H9 (cell line): Measurements from ENCODE around the gene DENND5A. TPM values are rescaled to one million over a fixed set of nuclear protein-coding genes. Genes with fewer than 3 reads are reported as not detected.

Experiments
- DNase-seq: peaks from one replicate; pipeline ENCODE4 v3.0.0-alpha.2; 2017
- H2AFZ ChIP-seq: one replicate; pipeline ENCODE4 v1.6.1; 2013; ENCODE audit warnings: mild to moderate bottlenecking, low read length, control low read depth, moderate library complexity
- H2AK5ac ChIP-seq: 2 replicates; pipeline ENCODE4 v1.6.1; 2013; ENCODE audit warnings: low read length, control low read depth, mixed read lengths; ENCODE audit not compliant: insufficient read length
- H2BK120ac ChIP-seq: one replicate; pipeline ENCODE4 v1.6.1; 2013; ENCODE audit warnings: low read depth, mild to moderate bottlenecking, low read length, control low read depth, inconsistent platforms; ENCODE audit not compliant: poor library complexity, severe bottlenecking
- H2BK12ac ChIP-seq: 2 replicates; pipeline ENCODE4 v1.6.1; 2013; ENCODE audit warnings: low read length, control low read depth, mixed read lengths, low read depth; ENCODE audit not compliant: insufficient read length
- H2BK15ac ChIP-seq: 2 replicates; pipeline ENCODE4 v1.6.1; 2013; ENCODE audit warnings: low read depth, low read length, control low read depth
- H2BK20ac ChIP-seq: one replicate; pipeline ENCODE4 v1.6.1; 2013; ENCODE audit warnings: low read depth, mild to moderate bottlenecking, low read length, control low read depth, inconsistent platforms; ENCODE audit not compliant: poor library complexity, severe bottlenecking
- H2BK5ac ChIP-seq: 2 replicates; pipeline ENCODE4 v1.6.1; 2013; ENCODE audit warnings: low read length, control low read depth, mixed read lengths; ENCODE audit not compliant: insufficient read length
- H3K14ac ChIP-seq: 2 replicates; pipeline ENCODE4 v1.6.1; 2013; ENCODE audit warnings: low read length, control low read depth; ENCODE audit not compliant: insufficient read depth
- H3K18ac ChIP-seq: 2 replicates; pipeline ENCODE4 v1.6.1; 2013; ENCODE audit warnings: low read depth, mild to moderate bottlenecking, mixed read lengths, low read length, control low read depth; ENCODE audit not compliant: insufficient read length
- H3K23ac ChIP-seq: 2 replicates; pipeline ENCODE4 v1.6.1; 2013; ENCODE audit warnings: low read length, control low read depth, mixed read lengths, low read depth; ENCODE audit not compliant: insufficient read length
- H3K23me2 ChIP-seq: 2 replicates; pipeline ENCODE4 v1.6.1; 2013; ENCODE audit warnings: low read depth, mild to moderate bottlenecking, mixed read lengths, low read length, control low read depth; ENCODE audit not compliant: insufficient read length, poor library complexity, severe bottlenecking
- H3K27ac ChIP-seq: 2 replicates; pipeline ENCODE4 v1.5.1; 2013; ENCODE audit warnings: low read length, control low read depth, mixed read lengths, low read depth; ENCODE audit not compliant: insufficient read length
- H3K27me3 ChIP-seq: 2 replicates; pipeline ENCODE4 v1.6.1; 2013; ENCODE audit warnings: low read length, control low read depth, inconsistent platforms; ENCODE audit not compliant: insufficient read depth
- H3K4ac ChIP-seq: 2 replicates; pipeline ENCODE4 v1.6.1; 2013; ENCODE audit warnings: low read depth, mild to moderate bottlenecking, control low read depth, inconsistent platforms, low read length, moderate library complexity
- H3K4me1 ChIP-seq: 2 replicates; pipeline ENCODE4 v1.6.1; 2013; ENCODE audit warnings: low read length, control low read depth, inconsistent platforms; ENCODE audit not compliant: insufficient read depth
- H3K4me2 ChIP-seq: 2 replicates; pipeline ENCODE4 v1.6.1; 2013; ENCODE audit warnings: low read length, control low read depth, mixed read lengths; ENCODE audit not compliant: insufficient read length, insufficient read depth
- H3K56ac ChIP-seq: 2 replicates; pipeline ENCODE4 v1.6.1; 2013; ENCODE audit warnings: low read depth, mild to moderate bottlenecking, mixed read lengths, low read length, control low read depth; ENCODE audit not compliant: insufficient read length
- H3K79me1 ChIP-seq: 2 replicates; pipeline ENCODE4 v1.6.1; 2013; ENCODE audit warnings: low read depth, mild to moderate bottlenecking, moderate library complexity, low read length, control low read depth, inconsistent platforms; ENCODE audit not compliant: insufficient read depth, poor library complexity, severe bottlenecking
- H3K79me2 ChIP-seq: 2 replicates; pipeline ENCODE4 v1.6.1; 2013; ENCODE audit warnings: low read length, control low read depth, inconsistent platforms; ENCODE audit not compliant: insufficient read depth
- H3K9ac ChIP-seq: 2 replicates; pipeline ENCODE4 v1.6.1; 2013; ENCODE audit warnings: low read length, control low read depth, mixed read lengths; ENCODE audit not compliant: insufficient read length; ENCODE audit errors: extremely low read depth
- H3K9me3 ChIP-seq: one replicate; pipeline ENCODE4 v1.6.1; 2013; ENCODE audit warnings: low read depth, low read length, inconsistent platforms; ENCODE audit not compliant: control insufficient read depth
- H3T11ph ChIP-seq: one replicate; pipeline ENCODE4 v1.6.1; 2013; ENCODE audit warnings: mild to moderate bottlenecking, low read length, control low read depth, inconsistent platforms
- H4K20me1 ChIP-seq: one replicate; pipeline ENCODE4 v1.6.1; 2013; ENCODE audit not compliant: control insufficient read depth, insufficient read length, insufficient read depth
- H4K5ac ChIP-seq: 2 replicates; pipeline ENCODE4 v1.6.1; 2013; ENCODE audit warnings: low read depth, mild to moderate bottlenecking, mixed read lengths, low read length, control low read depth; ENCODE audit not compliant: insufficient read length
- H4K8ac ChIP-seq: replicated peaks from 2 replicates; pipeline ENCODE4 v1.6.1; 2013; ENCODE audit warnings: low read length, control low read depth, mixed read lengths, low read depth; ENCODE audit not compliant: insufficient read length
- H4K91ac ChIP-seq: 2 replicates; pipeline ENCODE4 v1.6.1; 2013; ENCODE audit warnings: low read depth, mild to moderate bottlenecking, moderate library complexity, mixed read lengths, low read length, control low read depth; ENCODE audit not compliant: insufficient read length
- H3K27ac Mint-ChIP-seq, 3 experiments: 2 replicates in 2 of 3; 3 replicates in 1 of 3; pipeline ENCODE4 v1.8.0; 2020 to 2021; ENCODE audit warnings: mixed read lengths in 3 of 3, mild to moderate bottlenecking in 1 of 3, moderate library complexity in 1 of 3
- H3K27me3 Mint-ChIP-seq: 2 replicates; pipeline ENCODE4 v1.8.0; 2021; ENCODE audit warnings: low read depth, mild to moderate bottlenecking, moderate library complexity, mixed read lengths
- H3K36me3 Mint-ChIP-seq, 3 experiments: 2 replicates in 2 of 3; 3 replicates in 1 of 3; pipeline ENCODE4 v1.8.0; 2020 to 2021; ENCODE audit warnings: low read depth in 3 of 3, mixed read lengths in 3 of 3; ENCODE audit not compliant: insufficient read depth in 1 of 3
- H3K4me1 Mint-ChIP-seq, 2 experiments: 2 replicates each; pipeline ENCODE4 v1.8.0; 2020; ENCODE audit warnings: mixed read lengths in 2 of 2
- H3K4me3 Mint-ChIP-seq, 2 experiments: 2 replicates in 1 of 2; 3 replicates in 1 of 2; pipeline ENCODE4 v1.8.0; 2020 to 2021; ENCODE audit warnings: mild to moderate bottlenecking in 2 of 2, mixed read lengths in 2 of 2, moderate library complexity in 1 of 2
- H3K9me3 Mint-ChIP-seq, 2 experiments: 2 replicates in 1 of 2; 3 replicates in 1 of 2; pipeline ENCODE4 v1.8.0; 2020; ENCODE audit warnings: mild to moderate bottlenecking in 2 of 2, mixed read lengths in 2 of 2, moderate library complexity in 1 of 2
- CTCF ChIP-seq: fragments of 200-600 bp; sonication (generic); conservative IDR thresholded peaks from 3 replicates; pipeline ENCODE4 v1.8.0; 2021; ENCODE audit warnings: antibody characterized with exemption, mild to moderate bottlenecking
- total RNA-seq: library from RNA; stranded (reverse); gene quantifications from 2 replicates; pipeline ENCODE4 v1.2.1, GENCODE V29; 2021

DENND5A gene
- total RNA-seq, 1 experiment from 2014 or later = 59.6 TPM

- no peaks in the 10 kb centered on the region for H3K23me2 ChIP-seq
- H2AK5ac ChIP-seq = no peak overlapping the region
- no peak overlapping the region for H3K4me3 Mint-ChIP-seq
- no peaks in the 10 kb centered on the region for H3K27me3 ChIP-seq
- no peak overlapping the region for H2BK5ac ChIP-seq
- H3K36me3 Mint-ChIP-seq = peaks cover 28 to 63% (median 60%) of the 10 kb centered on the region in 3 experiments; a peak in 6 of 7 replicates
- H3T11ph ChIP-seq = no peak overlapping the region
- H3K56ac ChIP-seq = no peak overlapping the region
- H3K4me2 ChIP-seq = no peak overlapping the region
- H3K4me1 Mint-ChIP-seq = peaks cover 3 to 4% of the 10 kb centered on the region in 2 experiments
- H3K18ac ChIP-seq = no peak overlapping the region
- no peaks in the 10 kb centered on the region for H3K4me1 ChIP-seq
- no peak overlapping the region for H3K23ac ChIP-seq
- no peaks in the 10 kb centered on the region for H3K9me3 ChIP-seq
- no peak overlapping the region for H2BK15ac ChIP-seq
- H3K9me3 Mint-ChIP-seq = no peaks in the 10 kb centered on the region; a peak in 1 of 5 replicates
- no peak overlapping the region for H3K14ac ChIP-seq
- H3K27ac Mint-ChIP-seq = no peak overlapping the region
- no peak overlapping the region for H3K4ac ChIP-seq
- peaks cover 2% of the 10 kb centered on the region for H3K79me1 ChIP-seq
- H2BK12ac ChIP-seq = no peak overlapping the region
- H3K9ac ChIP-seq = no peak overlapping the region
- no peak overlapping the region for H3K27ac ChIP-seq
- no peaks in the 10 kb centered on the region for H3K27me3 Mint-ChIP-seq
- no peak overlapping the region for H4K8ac ChIP-seq
- H4K5ac ChIP-seq = no peak overlapping the region
- no peak overlapping the region for H4K91ac ChIP-seq
- H2BK120ac ChIP-seq = no peak overlapping the region
- no peak for DNase-seq
- no peak overlapping the region for H2BK20ac ChIP-seq
- H3K79me2 ChIP-seq = no peaks in the 10 kb centered on the region
- H4K20me1 ChIP-seq = no peaks in the 10 kb centered on the region
- no peak overlapping the region for H2AFZ ChIP-seq
- TF ChIP-seq CTCF = no peak
Observed at GRCh38 chr11:9176136-9176535, 89.0 kb downstream of the DENND5A start.
